Endothelial cell of umbilical vein (primary cell): Measurements from ENCODE around the gene TXNL4A. TPM values are rescaled to one million over a fixed set of nuclear protein-coding genes. Genes with fewer than 3 reads are reported as not detected.

Experiments used
- BruUV-seq: library from RNA; stranded (reverse); fragments of 400-500 nt; replicated peaks from 2 replicates; lab custom pipeline; 2021; lab: Mats Ljungman, UMichigan
- CTCF ChIA-PET: fragments of 300-600, 350-600 bp; sonication (Branson Sonifier 250); formaldehyde crosslinking; loops from one replicate; lab custom pipeline; 2021; ENCODE audit warnings: antibody characterized with exemption, inconsistent platforms; lab: Charles Lee
- POLR2A ChIA-PET: fragments of 300-600, 350-600 bp; sonication (Branson Sonifier 250); formaldehyde crosslinking; loops from one replicate; lab custom pipeline; 2021; ENCODE audit warnings: antibody characterized with exemption, inconsistent platforms; lab: Charles Lee
- DNase-seq: peaks from one replicate; pipeline ENCODE4 v3.0.0-alpha.2; 2011; ENCODE audit warnings: low read depth, low spot score
- FAIRE-seq: peaks from 2 replicates; lab custom pipeline; 2011; peaks lifted over from hg19 to GRCh38; lab: Jason Lieb, UNC
- H2AFZ ChIP-seq: 2 replicates; pipeline ENCODE4 v1.6.0; 2012; ENCODE audit warnings: low read depth, low read length, control low read depth, inconsistent platforms
- H3K27ac ChIP-seq: 2 replicates; pipeline ENCODE4 v1.5.1; 2011; ENCODE audit warnings: low read depth, mild to moderate bottlenecking, control low read depth, low read length, moderate library complexity; ENCODE audit not compliant: insufficient read depth
- H3K27me3 ChIP-seq, 2 experiments: 2 replicates each; pipeline versions ENCODE4 v1.6.0 to v1.6.1; 2011; ENCODE audit warnings: low read length in 2 of 2, mixed read lengths in 1 of 2; ENCODE audit not compliant: control insufficient read depth in 2 of 2, insufficient read depth in 2 of 2
- H3K36me3 ChIP-seq, 2 experiments: 2 replicates in 1 of 2; 3 replicates in 1 of 2; pipeline ENCODE4 v1.5.1; 2011; ENCODE audit warnings: low read length in 2 of 2, mild to moderate bottlenecking in 1 of 2, moderate library complexity in 1 of 2; ENCODE audit not compliant: control insufficient read depth in 2 of 2, insufficient read depth in 2 of 2; ENCODE audit errors: extremely low read depth in 1 of 2
- H3K4me1 ChIP-seq: 3 replicates; pipeline ENCODE4 v1.5.1; 2011; ENCODE audit warnings: mild to moderate bottlenecking, low read length; ENCODE audit not compliant: control insufficient read depth, insufficient read depth; ENCODE audit errors: extremely low read depth
- H3K4me2 ChIP-seq: 2 replicates; pipeline ENCODE4 v1.6.1; 2011; ENCODE audit warnings: low read length, control low read depth, mixed read lengths; ENCODE audit not compliant: insufficient read depth
- H3K4me3 ChIP-seq, 3 experiments: fragments of 200-600 bp in 1 of 3; sonication (generic), shearing (Covaris generic) in 1 of 3; replicated peaks in 1 of 3; 2 replicates each; pipeline ENCODE4 v1.5.1; 2011 to 2016; ENCODE audit warnings: control low read depth in 3 of 3, low read length in 3 of 3, mild to moderate bottlenecking in 2 of 3, inconsistent platforms in 1 of 3, low read depth in 1 of 3, moderate library complexity in 1 of 3; ENCODE audit not compliant: insufficient read depth in 1 of 3
- H3K79me2 ChIP-seq: 2 replicates; pipeline ENCODE4 v1.6.0; 2012; ENCODE audit warnings: low read length, inconsistent platforms; ENCODE audit not compliant: control insufficient read depth, insufficient read depth
- H3K9ac ChIP-seq: replicated peaks from 2 replicates; pipeline ENCODE3; 2011; ENCODE audit warnings: low read length, control low read depth; ENCODE audit not compliant: insufficient read depth; ENCODE audit errors: extremely low read depth
- H3K9me1 ChIP-seq: replicated peaks from 3 replicates; pipeline ENCODE4 v1.6.0; 2011; ENCODE audit warnings: mild to moderate bottlenecking, low read length; ENCODE audit not compliant: control insufficient read depth, insufficient read depth; ENCODE audit errors: extremely low read depth
- H3K9me3 ChIP-seq: replicated peaks from 2 replicates; pipeline ENCODE4 v1.5.1; 2012; ENCODE audit warnings: low read length, inconsistent platforms; ENCODE audit not compliant: control insufficient read depth, insufficient read depth
- H4K20me1 ChIP-seq: replicated peaks from 2 replicates; pipeline ENCODE3; 2011; ENCODE audit warnings: mild to moderate bottlenecking, low read length; ENCODE audit not compliant: control insufficient read depth, insufficient read depth; ENCODE audit errors: extremely low read depth
- CTCF ChIP-seq, 2 donors: IDR thresholded peaks; 1 replicate in 1 of 2; 2 replicates in 1 of 2; pipeline ENCODE4 v1.5.1; 2011; ENCODE audit warnings: low read length in 2 of 2, mild to moderate bottlenecking in 2 of 2, moderate library complexity in 2 of 2, control low read depth in 1 of 2, inconsistent platforms in 1 of 2, low read depth in 1 of 2; ENCODE audit not compliant: insufficient read depth in 1 of 2; ENCODE audit errors: extremely low read depth in 1 of 2
- EZH2 ChIP-seq: IDR thresholded peaks from 2 replicates; pipeline ENCODE4 v1.6.1; 2012; ENCODE audit warnings: borderline replicate concordance, low read depth, mild to moderate bottlenecking, moderate library complexity, low read length, inconsistent platforms; ENCODE audit not compliant: severe bottlenecking
- FOS ChIP-seq: IDR thresholded peaks from 2 replicates; pipeline ENCODE4 v1.6.1; 2011; ENCODE audit warnings: mild to moderate bottlenecking, low read length, moderate library complexity, borderline replicate concordance; ENCODE audit not compliant: insufficient read depth
- GATA2 ChIP-seq: IDR thresholded peaks from 2 replicates; pipeline ENCODE4 v1.7.0; 2011; ENCODE audit warnings: low read depth, mild to moderate bottlenecking, moderate library complexity, mixed read lengths, low read length; ENCODE audit not compliant: insufficient read length, insufficient read depth
- JUN ChIP-seq: IDR thresholded peaks from 2 replicates; pipeline ENCODE4 v1.6.1; 2011; ENCODE audit warnings: borderline replicate concordance, low read depth; ENCODE audit not compliant: insufficient read length, insufficient read depth
- MYC ChIP-seq: IDR thresholded peaks from one replicate; pipeline ENCODE4 v1.6.1; 2011; ENCODE audit warnings: mild to moderate bottlenecking, low read depth, low read length
- POLR2A ChIP-seq: IDR thresholded peaks from 2 replicates; pipeline ENCODE4 v1.6.1; 2012; ENCODE audit warnings: low read depth, mild to moderate bottlenecking, control low read depth, low read length
- POLR2AphosphoS5 ChIP-seq: IDR thresholded peaks from 2 replicates; pipeline ENCODE4 v1.6.1; 2012; ENCODE audit warnings: low read depth, mild to moderate bottlenecking, control low read depth, low read length, moderate library complexity; ENCODE audit not compliant: insufficient read depth
- dilution Hi-C: fragments of 300-500 bp; cut with MboI; formaldehyde crosslinking; loops from one replicate; pipeline ENCODE4 v1.15.0; 2019; ENCODE audit warnings: low sequenced_read_pairs; ENCODE audit not compliant: extremely low pct_ligation_motif_present
- intact Hi-C: fragments of 100-400 bp; cut with micrococcal nuclease; formaldehyde crosslinking; loops from one replicate; pipeline ENCODE4 v1.10.0; 2022
- polyA plus RNA-seq, 4 experiments: library from polyadenylated mRNA; depleted of rRNA in 3 of 4; stranded (reverse) in 3 of 4; unstranded in 1 of 4; fragments of >200 nt; gene quantifications; 2 replicates each; pipeline versions ENCODE4 v1.2.1 to v1.2.3, GENCODE V29; 2011 to 2012; ENCODE audit warnings: missing spikeins in 1 of 4
- total RNA-seq: library from RNA; stranded (reverse); gene quantifications from 2 replicates; pipeline ENCODE4 v1.2.3, GENCODE V29; 2021

TXNL4A gene
- total and polyA plus RNA-seq, 2 donors (not counting 3 experiments of a cell fraction or from before 2014, with no cell fraction given), result 148 to 172 TPM

DNA sequence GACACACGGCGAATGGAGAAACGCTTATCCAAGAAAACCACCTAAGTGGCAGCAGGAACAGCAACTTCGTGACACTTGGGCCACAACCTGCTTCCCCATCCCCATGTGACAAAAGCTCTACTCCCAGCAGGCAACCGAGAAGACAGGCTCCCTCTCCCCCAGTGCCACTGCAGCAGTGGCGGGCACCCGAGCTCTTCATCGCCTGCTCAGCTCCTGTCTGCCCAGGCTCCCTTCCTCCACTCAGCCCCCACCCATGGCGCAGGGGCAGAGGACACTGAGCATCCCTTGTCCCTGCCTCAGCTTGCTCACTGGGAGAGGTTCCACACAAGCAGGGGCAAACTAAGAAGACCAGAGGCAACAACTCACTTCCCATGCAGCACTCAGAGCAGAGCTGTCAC is 59.8 kb downstream of the TXNL4A start:
- H4K20me1 ChIP-seq, result no peaks in the 10 kb centered on the region
- H3K9me3 ChIP-seq, result peaks cover 2% of the 10 kb centered on the region
- H3K4me1 ChIP-seq, result no peaks in the 10 kb centered on the region
- no peak overlapping the region for H3K4me3 ChIP-seq
- BruUV-seq, result no TSS peak
- intact Hi-C loops, result no loop called here
- H2AFZ ChIP-seq, result no peak overlapping the region
- no peaks in the 10 kb centered on the region for H3K9me1 ChIP-seq
- FAIRE-seq, result no peak
- dilution Hi-C loops, result no loop called here
- H3K4me2 ChIP-seq, result no peak overlapping the region
- ChIA-PET CTCF (interaction anchor here (1.3 kb wide), 1 partner anchor 11 kb away, joined by 4 read pairs; no protein-coding TSS in a partner anchor), POLR2A (no interaction called here)
- H3K27ac ChIP-seq, result no peak overlapping the region
- no peak for DNase-seq
- no peak for TF ChIP-seq MYC
- no peak for TF ChIP-seq POLR2AphosphoS5
- TF ChIP-seq EZH2, result no peak
- no peak for TF ChIP-seq GATA2
- TF ChIP-seq JUN, result no peak
- TF ChIP-seq CTCF (IDR thresholded peaks at IDR 0.05; ENCODE audit: extremely low read depth in 1 of 2, insufficient read depth in 1 of 2, low read depth in 1 of 2, low read length in 2 of 2), result no peak
- TF ChIP-seq FOS, result no peak
- TF ChIP-seq POLR2A, result no peak
- peaks cover 0 to 13% of the 10 kb centered on the region in 2 experiments for H3K36me3 ChIP-seq
- H3K9ac ChIP-seq, result no peak overlapping the region
- H3K27me3 ChIP-seq, result no peaks in the 10 kb centered on the region
- H3K79me2 ChIP-seq, result peaks cover 17% of the 10 kb centered on the region
